HEK293T (cell line): ENCODE results near the gene LENG8.

Source experiments
- CTCF ChIA-PET: fragments of 350-600 bp; formaldehyde crosslinking; extraction: SDS; loops from one replicate; lab custom pipeline; 2021; ENCODE audit warnings: antibody characterized with exemption, inconsistent platforms; lab: Yijun Ruan, JAX
- POLR2A ChIA-PET: fragments of 350-600 bp; formaldehyde crosslinking; extraction: SDS; loops from one replicate; lab custom pipeline; 2020; ENCODE audit warnings: antibody characterized with exemption, inconsistent platforms; lab: Yijun Ruan, JAX
- DNase-seq: peaks from one replicate; pipeline ENCODE4 v3.0.0; 2012; ENCODE audit warnings: mixed read lengths; ENCODE audit errors: extremely low spot score
- ARNT ChIP-seq: fragments of 450-650 bp; IDR thresholded peaks from 2 replicates; pipeline ENCODE4 v1.6.1; 2017; ENCODE audit warnings: mild to moderate bottlenecking
- BHLHE40 ChIP-seq: fragments of 450-650 bp; IDR thresholded peaks from 2 replicates; pipeline ENCODE4 v1.6.1; 2016; ENCODE audit warnings: mild to moderate bottlenecking, moderate library complexity, borderline replicate concordance
- CTBP1 ChIP-seq: fragments of 450-650 bp; IDR thresholded peaks from 2 replicates; pipeline ENCODE4 v1.6.1; 2016; ENCODE audit warnings: borderline replicate concordance
- ELF4 ChIP-seq: fragments of 450-650 bp; IDR thresholded peaks from 2 replicates; pipeline ENCODE4 v1.6.1; 2017; ENCODE audit warnings: antibody characterized with exemption
- FOXA1 ChIP-seq: fragments of 450-650 bp; IDR thresholded peaks from 2 replicates; pipeline ENCODE4 v1.6.1; 2016; ENCODE audit warnings: mild to moderate bottlenecking
- FOXK2 ChIP-seq: fragments of 450-650 bp; IDR thresholded peaks from 2 replicates; pipeline ENCODE4 v1.6.1; 2016; ENCODE audit warnings: mild to moderate bottlenecking
- FOXM1 ChIP-seq: fragments of 450-650 bp; IDR thresholded peaks from 2 replicates; pipeline ENCODE4 v1.6.1; 2017; ENCODE audit warnings: mild to moderate bottlenecking, borderline replicate concordance
- HDGF ChIP-seq: fragments of 450-650 bp; IDR thresholded peaks from 2 replicates; pipeline ENCODE4 v1.6.1; 2017; ENCODE audit warnings: antibody characterized with exemption, borderline replicate concordance
- L3MBTL2 ChIP-seq: fragments of 450-650 bp; conservative IDR thresholded peaks from 2 replicates; pipeline ENCODE4 v1.6.1; 2016; ENCODE audit warnings: mild to moderate bottlenecking
- LEF1 ChIP-seq: fragments of 450-650 bp; IDR thresholded peaks from 2 replicates; pipeline ENCODE4 v1.6.1; 2017; ENCODE audit warnings: mild to moderate bottlenecking, borderline replicate concordance
- NFRKB ChIP-seq: fragments of 450-650 bp; IDR thresholded peaks from 2 replicates; pipeline ENCODE4 v1.6.1; 2016; ENCODE audit warnings: mild to moderate bottlenecking, moderate library complexity
- SP1 ChIP-seq: fragments of 450-650 bp; IDR thresholded peaks from 2 replicates; pipeline ENCODE4 v1.6.1; 2017
- SUZ12 ChIP-seq: fragments of 450-650 bp; IDR thresholded peaks from 2 replicates; pipeline ENCODE4 v1.6.1; 2016; ENCODE audit warnings: mild to moderate bottlenecking
- TARDBP ChIP-seq: fragments of 450-650 bp; IDR thresholded peaks from 2 replicates; pipeline ENCODE4 v1.6.1; 2016
- ZNF384 ChIP-seq: fragments of 450-650 bp; IDR thresholded peaks from 2 replicates; pipeline ENCODE4 v1.6.1; 2016
- TF ChIP-seq, protein P1 (sequence below): fragments of 450-650 bp; IDR thresholded peaks from 2 replicates; pipeline ENCODE4 v1.6.1; 2016

LENG8 gene

DNA sequence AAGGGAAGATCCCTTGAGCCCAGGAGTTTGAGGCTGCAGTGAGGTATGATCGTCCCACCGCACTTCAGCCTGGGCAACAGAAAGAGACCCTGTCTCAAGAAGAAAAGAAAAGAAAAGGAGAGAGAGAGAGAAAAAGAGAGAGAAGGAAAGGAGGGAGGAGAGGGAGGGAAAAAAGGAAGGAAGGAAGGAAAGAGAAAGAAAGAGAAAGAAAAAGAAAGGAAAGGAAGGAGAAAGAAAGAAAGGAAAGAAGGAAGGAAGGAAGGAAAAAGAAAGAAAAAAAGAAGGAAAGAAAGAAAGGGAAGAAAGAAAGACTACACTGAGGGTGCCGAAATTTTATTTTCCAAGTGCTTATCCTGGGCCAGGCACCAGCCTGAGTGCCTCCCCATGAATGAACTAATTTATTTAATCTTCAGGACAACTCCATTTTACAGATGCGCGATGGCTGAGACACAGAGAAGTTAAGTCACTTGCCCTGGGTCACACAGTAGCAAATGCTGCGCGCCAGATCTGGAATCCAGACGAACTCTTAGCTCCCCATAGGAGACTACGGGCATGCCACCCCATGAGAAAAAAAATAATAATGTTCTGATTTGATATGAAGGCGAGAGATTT lies 21.4 kb downstream of the LENG8 start:
- ChIA-PET POLR2A (interaction anchor here (1.6 kb wide), 1 partner anchor 22 kb away, joined by 8 read pairs; the partner anchor contains the start of gene LENG8), CTCF (no interaction called here)
- no peak for DNase-seq
- TF ChIP-seq BHLHE40: no peak
- TF ChIP-seq L3MBTL2: no peak
- TF ChIP-seq FOXA1: no peak

DNA sequence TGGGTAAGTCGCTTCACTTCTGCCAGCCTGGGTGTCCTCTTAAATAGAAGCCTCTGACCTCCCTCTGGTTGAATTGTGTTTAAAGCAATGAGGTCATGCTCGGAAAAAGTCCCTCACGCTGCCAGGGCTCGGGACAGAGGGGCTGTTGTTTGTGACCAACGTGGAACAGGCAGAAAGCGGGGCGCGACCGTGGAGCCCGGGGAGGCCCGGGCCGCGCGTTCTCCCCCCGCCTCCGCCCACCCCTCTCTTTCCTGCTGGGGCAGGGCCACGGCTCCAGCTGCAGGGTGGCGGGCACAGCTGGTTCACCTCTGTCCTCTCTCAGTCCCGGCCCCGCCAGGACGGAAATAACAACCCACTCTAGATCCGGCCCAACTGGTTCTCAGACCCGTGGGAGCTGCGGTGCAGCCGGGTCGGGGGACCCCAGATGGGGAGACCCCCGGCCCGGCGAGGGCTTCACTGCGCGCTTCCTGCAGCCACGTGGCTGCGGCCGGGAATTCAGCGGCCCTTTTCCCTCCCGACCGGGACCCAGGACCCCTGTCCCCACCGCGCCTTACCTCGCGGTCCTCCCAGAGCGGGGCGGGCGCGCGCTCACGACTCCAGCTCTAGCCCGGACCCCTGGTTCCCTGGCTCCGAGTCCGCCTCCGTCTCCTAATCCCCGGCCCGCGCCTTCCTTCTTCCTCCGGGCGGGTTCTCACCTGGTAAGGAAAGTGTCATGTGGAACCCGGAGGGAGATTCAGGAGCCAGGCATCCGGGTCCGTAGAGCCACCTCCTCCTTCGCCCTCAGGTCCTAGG lies 22.2 kb downstream of the LENG8 start:
- ChIA-PET CTCF (no interaction called here), POLR2A (no interaction called here)
- no peak for DNase-seq
- TF ChIP-seq SUZ12 (no peak), HDGF (no peak), ELF4 (no peak), L3MBTL2 (no peak), LEF1 (no peak), TARDBP (no peak), FOXM1 (no peak), CTBP1 (no peak), SP1 (no peak), ARNT (no peak), FOXA1 (no peak), ZNF384 (no peak), BHLHE40 (no peak), NFRKB (no peak), FOXK2 (no peak)
- TF ChIP-seq, protein P1, sequence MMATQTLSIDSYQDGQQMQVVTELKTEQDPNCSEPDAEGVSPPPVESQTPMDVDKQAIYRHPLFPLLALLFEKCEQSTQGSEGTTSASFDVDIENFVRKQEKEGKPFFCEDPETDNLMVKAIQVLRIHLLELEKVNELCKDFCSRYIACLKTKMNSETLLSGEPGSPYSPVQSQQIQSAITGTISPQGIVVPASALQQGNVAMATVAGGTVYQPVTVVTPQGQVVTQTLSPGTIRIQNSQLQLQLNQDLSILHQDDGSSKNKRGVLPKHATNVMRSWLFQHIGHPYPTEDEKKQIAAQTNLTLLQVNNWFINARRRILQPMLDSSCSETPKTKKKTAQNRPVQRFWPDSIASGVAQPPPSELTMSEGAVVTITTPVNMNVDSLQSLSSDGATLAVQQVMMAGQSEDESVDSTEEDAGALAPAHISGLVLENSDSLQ: no peak

DNA sequence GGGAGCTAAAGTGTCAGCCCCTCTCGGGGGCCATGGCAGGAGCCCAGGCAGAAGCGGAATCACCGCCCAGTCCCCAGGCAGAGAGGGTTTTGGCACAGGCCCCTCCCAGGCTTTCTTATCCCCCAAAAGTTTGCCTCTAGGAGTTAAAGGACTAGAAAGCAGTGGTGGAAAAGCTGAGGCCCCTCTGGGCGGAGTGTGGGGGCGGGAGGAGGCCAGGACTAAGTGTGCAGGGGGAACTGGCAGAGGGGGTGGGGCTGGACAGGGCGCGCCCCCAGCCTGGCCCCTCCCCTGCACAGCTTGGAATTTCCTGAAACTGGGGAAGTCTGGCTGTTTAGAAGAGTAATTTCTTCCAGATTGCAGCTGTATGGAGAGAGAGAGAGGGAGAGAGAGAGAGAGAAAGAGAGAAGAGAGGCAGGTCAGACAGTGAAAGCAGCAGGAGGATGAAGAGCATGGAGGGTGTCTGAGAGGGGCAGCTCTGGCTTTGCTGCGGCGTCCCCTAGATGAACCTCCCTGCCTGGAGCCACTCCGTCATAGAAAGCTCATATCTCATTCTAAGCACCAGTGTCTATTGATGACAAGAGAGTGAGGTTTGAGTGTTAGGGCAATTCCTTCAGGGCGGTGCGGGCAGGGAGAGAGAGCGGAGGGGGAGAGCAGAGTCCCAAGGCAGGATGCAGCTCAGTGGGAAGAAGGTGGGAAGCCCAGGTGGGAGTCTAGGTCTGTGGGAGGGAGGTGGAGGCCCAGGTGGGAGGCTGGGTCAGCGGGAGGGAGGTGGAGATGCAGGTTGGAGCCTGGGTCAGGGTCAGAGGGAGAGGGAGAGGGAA lies 24.3 kb downstream of the LENG8 start, which contains the start of gene CDC42EP5:
Gene CDC42EP5, minus strand, starts transcription at position 226 of the 821 bp plus-strand sequence. CDS start 7,749 bp downstream, outside the sequence.
- CTCF ChIA-PET: interaction anchor here (1.0 kb wide), 1 partner anchor 200 kb away, joined by 3 read pairs; no protein-coding TSS in a partner anchor
- TF ChIP-seq HDGF: no peak
- no peak for TF ChIP-seq FOXM1
- no peak for TF ChIP-seq ZNF384
- no peak for TF ChIP-seq TARDBP
- no peak for TF ChIP-seq NFRKB
- TF ChIP-seq LEF1: no peak
- POLR2A ChIA-PET: interaction anchor here (0.8 to 1.2 kb wide), 3 partner anchors 10 to 24 kb away, joined by 3 to 10 read pairs (median 4); partner anchors contain the start of genes LENG8 and LENG9
- no peak for DNase-seq

DNA sequence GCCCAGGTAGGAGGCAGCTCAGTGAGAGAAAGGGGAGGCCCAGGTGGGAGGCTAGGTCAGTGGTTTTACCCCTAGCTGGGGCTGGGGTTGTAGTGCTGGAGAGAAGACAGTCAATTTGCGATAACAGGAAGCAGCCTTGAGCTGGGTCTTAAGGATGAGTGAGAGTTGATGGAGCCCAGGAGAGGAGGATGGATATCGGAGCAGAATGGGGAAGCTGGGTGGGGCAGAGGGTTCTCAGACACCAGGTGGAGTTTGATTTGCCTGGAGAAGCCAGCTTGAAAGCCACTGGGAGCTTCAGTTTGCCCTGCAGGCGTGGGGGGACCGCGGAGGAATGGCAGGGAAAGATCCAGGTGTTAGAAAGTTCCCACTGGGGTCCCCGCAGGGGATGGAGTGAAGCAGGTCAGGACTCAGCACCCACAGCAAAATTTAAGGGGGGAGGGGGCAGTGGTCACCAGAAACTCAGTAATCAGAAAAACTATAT lies 24.9 kb downstream of the LENG8 start:
- TF ChIP-seq HDGF: no peak
- TF ChIP-seq, protein P1: no peak
- CTCF ChIA-PET: interaction anchor here (1.0 kb wide), 1 partner anchor 200 kb away, joined by 3 read pairs; no protein-coding TSS in a partner anchor
- POLR2A ChIA-PET: interaction anchor here (1.0 kb wide), 1 partner anchor 11 kb away, joined by 3 read pairs; no protein-coding TSS in a partner anchor
- no peak for DNase-seq

DNA sequence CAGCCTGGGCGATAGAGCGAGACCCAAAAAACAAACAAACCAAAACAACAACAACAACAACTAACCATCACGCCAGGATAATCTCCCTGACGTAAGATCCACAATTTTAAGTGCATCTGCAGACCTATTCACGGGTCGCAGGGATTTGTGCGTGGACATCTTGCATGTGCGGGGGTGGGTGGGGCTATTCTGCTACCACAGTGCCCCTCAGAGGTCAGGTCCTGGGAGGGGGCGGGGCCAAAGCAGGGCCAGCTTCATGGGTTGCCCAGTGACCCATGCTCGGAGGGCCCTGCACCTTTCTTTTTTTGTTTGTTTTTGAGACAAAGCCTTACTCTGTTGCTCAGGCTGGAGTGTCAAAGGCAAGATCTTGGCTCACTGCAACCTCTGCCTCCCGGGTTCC lies 26.7 kb downstream of the LENG8 start:
- POLR2A ChIA-PET: no interaction called here
- DNase-seq: no peak
- no peak for TF ChIP-seq TARDBP
- no peak for TF ChIP-seq FOXM1
- TF ChIP-seq ZNF384: no peak
- no peak for TF ChIP-seq NFRKB
- TF ChIP-seq FOXA1: no peak
- CTCF ChIA-PET: interaction anchor here (1.1 kb wide), 1 partner anchor 37 kb away, joined by 3 read pairs; no protein-coding TSS in a partner anchor

DNA sequence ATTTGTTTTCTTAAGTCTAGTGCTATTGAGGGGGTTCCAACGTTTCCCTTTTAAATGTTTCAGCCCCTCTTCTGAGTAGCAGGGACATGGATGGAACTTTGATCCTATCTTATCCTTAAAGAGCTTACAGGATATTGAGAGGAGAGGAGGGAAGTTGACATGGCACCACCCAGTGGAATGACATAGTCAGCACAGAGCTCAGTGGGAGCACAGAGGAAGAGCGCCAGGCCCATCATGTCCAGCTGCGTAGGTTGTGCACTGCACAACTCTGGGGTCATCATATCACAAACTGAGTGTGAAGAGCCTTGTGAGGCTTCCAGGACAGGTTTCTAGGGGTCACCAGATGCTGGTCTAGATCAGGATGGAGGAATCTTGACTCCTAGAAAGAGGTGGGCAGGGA lies 28.7 kb downstream of the LENG8 start:
- no peak for DNase-seq
- CTCF ChIA-PET: interaction anchor here (0.6 to 0.7 kb wide), 3 partner anchors 8 to 331 kb away, joined by 3 to 4 read pairs (median 3); no protein-coding TSS in a partner anchor
- POLR2A ChIA-PET: no interaction called here
- no peak for TF ChIP-seq ARNT
- TF ChIP-seq, protein P1: no peak
- TF ChIP-seq LEF1: no peak
- no peak for TF ChIP-seq SP1
- TF ChIP-seq CTBP1: no peak
- TF ChIP-seq BHLHE40: no peak
- TF ChIP-seq L3MBTL2: no peak
- TF ChIP-seq ZNF384: no peak
- TF ChIP-seq FOXM1: no peak
- TF ChIP-seq FOXK2: no peak
- TF ChIP-seq ELF4: no peak
- no peak for TF ChIP-seq SUZ12
- TF ChIP-seq HDGF: no peak
- no peak for TF ChIP-seq TARDBP
- no peak for TF ChIP-seq FOXA1
- no peak for TF ChIP-seq NFRKB
